ENCODE results near the gene RPS6KA1. TPM values are rescaled to one million over a fixed set of nuclear protein-coding genes. Genes with fewer than 3 reads are reported as not detected.

RPS6KA1 gene
- total and polyA plus RNA-seq, 2 of the 8 experiments (the other 6 are each of a cell fraction or from before 2014, with no cell fraction given) = 44.3 to 55.0 TPM

DNA sequence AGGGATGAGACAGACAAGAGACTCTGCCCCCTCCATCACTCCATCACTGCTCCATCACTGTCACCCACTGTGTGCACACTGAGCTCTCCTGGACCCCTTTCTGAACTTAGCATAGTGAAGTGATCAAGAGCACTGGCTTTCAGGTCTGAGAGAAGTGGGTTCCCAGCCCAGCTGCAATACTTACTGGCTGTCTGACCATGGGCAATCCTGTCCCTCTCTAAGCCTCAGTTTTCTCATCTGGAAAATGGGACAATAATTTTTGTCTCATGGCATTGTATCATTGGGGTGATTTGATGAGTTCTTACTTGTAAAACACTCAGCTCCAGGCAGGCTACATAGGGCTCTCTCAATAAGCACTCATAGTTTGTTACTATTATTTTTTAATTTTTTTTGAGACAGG lies 7.5 kb upstream of the RPS6KA1 start:
- no peak overlapping the region for H2BK15ac ChIP-seq (ENCODE audit: low read length)
- no peak overlapping the region for H3K23ac ChIP-seq (ENCODE audit: insufficient read length)
- H4K91ac ChIP-seq (replicated peaks; ENCODE audit: insufficient read length, low read length) = no peak overlapping the region
- no peak overlapping the region for H3K14ac ChIP-seq (ENCODE audit: insufficient read length)
- H2BK20ac ChIP-seq (ENCODE audit: low read length) = no peak overlapping the region
- H4K20me1 ChIP-seq (replicated peaks in 1 of 2; ENCODE audit: control insufficient read depth in 1 of 2, insufficient read depth in 2 of 2, low read length in 2 of 2) = no peaks in the 10 kb centered on the region
- H2BK5ac ChIP-seq (ENCODE audit: low read depth, low read length) = no peak overlapping the region
- no peaks in the 10 kb centered on the region for H3K36me3 ChIP-seq (ENCODE audit: control insufficient read depth in 2 of 4, insufficient read depth in 4 of 4, low read length in 3 of 4)
- no peak overlapping the region for H3K9ac ChIP-seq (replicated peaks in 1 of 4; ENCODE audit: extremely low read depth in 1 of 4, low read depth in 3 of 4, low read length in 3 of 4)
- no peak overlapping the region for H4K5ac ChIP-seq (ENCODE audit: insufficient read length, low read depth, low read length)
- H3K27me3 ChIP-seq (replicated peaks in 1 of 4; ENCODE audit: control insufficient read depth in 3 of 4, extremely low read depth in 1 of 4, insufficient read depth in 3 of 4, low read length in 3 of 4) = no peaks in the 10 kb centered on the region
- FAIRE-seq = no peak
- ChIA-PET POLR2A (ENCODE audit: partially characterized antibody) (interaction anchor here (0.8 to 2.0 kb wide), 5 partner anchors 9 to 50 kb away, joined by 3 to 10 read pairs (median 3); partner anchors contain the start of gene HMGN2), CTCF (ENCODE audit: partially characterized antibody) (interaction anchor here (1.2 to 2.0 kb wide), 3 partner anchors 9 to 22 kb away, joined by 4 to 13 read pairs (median 5); no protein-coding TSS in a partner anchor)
- no peak overlapping the region for H2AK5ac ChIP-seq (ENCODE audit: low read depth, low read length)
- H2BK120ac ChIP-seq (replicated peaks; ENCODE audit: low read depth, low read length) = no peak overlapping the region
- TF ChIP-seq, protein P1, sequence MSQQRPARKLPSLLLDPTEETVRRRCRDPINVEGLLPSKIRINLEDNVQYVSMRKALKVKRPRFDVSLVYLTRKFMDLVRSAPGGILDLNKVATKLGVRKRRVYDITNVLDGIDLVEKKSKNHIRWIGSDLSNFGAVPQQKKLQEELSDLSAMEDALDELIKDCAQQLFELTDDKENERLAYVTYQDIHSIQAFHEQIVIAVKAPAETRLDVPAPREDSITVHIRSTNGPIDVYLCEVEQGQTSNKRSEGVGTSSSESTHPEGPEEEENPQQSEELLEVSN (IDR thresholded peaks at IDR 0.05) = no peak
- TF ChIP-seq KDM1A (IDR thresholded peaks at IDR 0.05; ENCODE audit: borderline replicate concordance, low read length) = 0 out of 2 replicates have a peak, but pooled peaks have one; percentile 22
- TF ChIP-seq NANOG (IDR thresholded peaks at IDR 0.05; ENCODE audit: insufficient read depth, low read depth, low read length, poor library complexity, severe bottlenecking) = no peak
- no peak overlapping the region for H3K18ac ChIP-seq (ENCODE audit: extremely low read depth, low read length)
- no peak overlapping the region for H4K8ac ChIP-seq (ENCODE audit: extremely low read depth, insufficient read depth, low read length)
- no peak overlapping the region for H3K4ac ChIP-seq (replicated peaks; ENCODE audit: insufficient read length, low read depth, low read length)
- no peak overlapping the region for H3K27ac ChIP-seq (ENCODE audit: low read depth, low read length)
- no peaks in the 10 kb centered on the region for H3K9me3 ChIP-seq (ENCODE audit: insufficient read depth in 2 of 2, low read depth in 1 of 2, low read length in 1 of 2)
- H3K56ac ChIP-seq (replicated peaks; ENCODE audit: insufficient read length, low read depth, low read length) = no peak overlapping the region
- peaks cover 0 to 3% (median 0%) of the 10 kb centered on the region in 4 experiments; a peak in 1 of 7 replicates for H3K4me1 ChIP-seq (replicated peaks in 1 of 4; ENCODE audit: control insufficient read depth in 3 of 4, insufficient read depth in 4 of 4, low read length in 3 of 4)
- H3K79me1 ChIP-seq (ENCODE audit: low read depth, low read length) = no peaks in the 10 kb centered on the region
- H3K23me2 ChIP-seq (ENCODE audit: low read depth, low read length) = no peaks in the 10 kb centered on the region
- H2BK12ac ChIP-seq (ENCODE audit: low read depth, low read length) = no peak overlapping the region
- DNase-seq (ENCODE audit: low read depth in 1 of 2, low spot score in 2 of 2) = no peak
- no peak overlapping the region for H2AFZ ChIP-seq (ENCODE audit: low read length)
- H3K4me2 ChIP-seq (ENCODE audit: insufficient read depth in 1 of 2, low read depth in 2 of 2, low read length in 2 of 2) = no peak overlapping the region
- no peak overlapping the region for H3K4me3 ChIP-seq (ENCODE audit: extremely low read depth in 1 of 4, insufficient read depth in 2 of 4, low read depth in 3 of 4, low read length in 4 of 4)
- no peaks in the 10 kb centered on the region for H3K79me2 ChIP-seq (ENCODE audit: control insufficient read depth in 1 of 2, insufficient read depth in 2 of 2, low read length in 2 of 2)

Data from H1 (cell line).